Measurements from ENCODE around the gene MDH2. TPM values are rescaled to one million over a fixed set of nuclear protein-coding genes. Genes with fewer than 3 reads are reported as not detected.
"Not testable (repeated sequence)": the region's sequence is repeated elsewhere in the genome, so short reads cannot be mapped to it uniquely, and the experiment has no call there.

Gene MDH2
- total and polyA plus RNA-seq, 10 of the 15 experiments (the other 5 are each of a cell fraction or from before 2014, with no cell fraction given) = 106 to 530 (median 202) TPM

DNA sequence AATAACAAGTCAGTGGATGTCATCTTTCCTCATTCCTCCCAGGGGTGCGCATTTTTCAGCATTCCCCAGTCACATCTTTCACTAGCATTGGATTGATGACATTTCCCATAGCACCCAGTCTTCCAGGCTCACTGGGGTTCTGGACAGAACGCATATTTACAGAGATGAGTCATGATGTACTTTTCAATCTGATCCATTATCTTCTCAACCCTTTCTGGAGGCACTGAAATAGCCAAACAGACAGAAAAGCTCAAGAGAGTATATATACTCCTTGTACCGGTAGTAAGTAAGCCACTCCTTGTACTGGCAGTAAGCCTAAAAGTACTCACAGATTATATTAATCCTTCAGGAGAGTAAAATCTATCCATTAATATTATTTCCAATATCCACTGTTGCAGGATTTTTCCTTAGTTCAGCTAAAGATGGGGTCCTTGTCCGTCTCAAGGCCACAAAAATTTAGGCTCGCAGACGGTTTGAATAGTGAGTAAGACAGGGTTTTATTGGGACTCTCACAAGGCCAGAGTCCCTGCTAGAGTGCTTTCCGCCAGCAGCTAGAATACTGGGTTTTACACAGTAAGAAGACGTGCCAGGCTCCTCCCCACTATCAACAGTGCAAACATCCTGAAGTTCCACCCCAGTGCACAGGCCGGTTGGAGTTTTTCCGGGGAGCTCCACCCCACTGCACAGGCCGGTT lies 60.8 kb downstream of the MDH2 start:
- ATAC-seq = no peak; the same call in 2 of the 3 replicates
- in situ Hi-C loops (cut with MboI) (no loop called here), intact Hi-C loops (cut with micrococcal nuclease; ENCODE audit: unreplicated experiment) (no loop called here)
- no peak for DNase-seq (ENCODE audit: low read depth, low spot score)
- Histone ChIP-seq H3K4me2 (ENCODE audit: control insufficient read depth, insufficient read depth) (no peak overlapping the region), H2AFZ (ENCODE audit: control insufficient read depth, low read depth, low read length) (no peak overlapping the region), H3K9me3 (replicated peaks; ENCODE audit: control insufficient read depth, insufficient read depth, low read length) (no peaks in the 10 kb centered on the region), H3K4me1 (ENCODE audit: control insufficient read depth, insufficient read depth, low read length) (no peaks in the 10 kb centered on the region), H3K36me3 (ENCODE audit: control insufficient read depth in 2 of 2, insufficient read depth in 2 of 2, low read length in 1 of 2) (no peaks in the 10 kb centered on the region), H3K9ac (ENCODE audit: control insufficient read depth, insufficient read depth, low read length) (no peak overlapping the region), H3K4me3 (no peak overlapping the region), H4K20me1 (ENCODE audit: control insufficient read depth, insufficient read depth) (no peaks in the 10 kb centered on the region), H3K27ac (ENCODE audit: control insufficient read depth, insufficient read depth) (no peak overlapping the region), H3K27me3 (replicated peaks in 1 of 2; ENCODE audit: control insufficient read depth in 2 of 2, insufficient read depth in 2 of 2, low read length in 1 of 2) (no peaks in the 10 kb centered on the region), H3K79me2 (ENCODE audit: control insufficient read depth, insufficient read depth, low read length) (no peaks in the 10 kb centered on the region)
- BruUV-seq (replicated peaks) = no TSS peak
- SMC1A ChIA-PET (ENCODE audit: uncharacterized antibody, unreplicated experiment) = no interaction called here
- CTCF ChIA-PET = no interaction called here
- TF ChIP-seq TAF1 (IDR thresholded peaks at IDR 0.05; ENCODE audit: borderline replicate concordance, low read depth, low read length) = no peak
- no peak for TF ChIP-seq BMI1 (IDR thresholded peaks at IDR 0.05; ENCODE audit: borderline replicate concordance)
- no peak for TF ChIP-seq ZBED1 (IDR thresholded peaks at IDR 0.05; ENCODE audit: borderline replicate concordance)
- no peak for TF ChIP-seq SREBF1 (IDR thresholded peaks at IDR 0.05; ENCODE audit: low read length)
- TF ChIP-seq ZNF274 (IDR thresholded peaks at IDR 0.05; ENCODE audit: insufficient read depth, insufficient read length) = no peak
- TF ChIP-seq STAT3 (IDR thresholded peaks at IDR 0.05; ENCODE audit: low read depth, low read length) = no peak
- no peak for TF ChIP-seq NBN (IDR thresholded peaks at IDR 0.05)
- no peak for TF ChIP-seq DPF2 (IDR thresholded peaks at IDR 0.05)
- no peak for TF ChIP-seq EZH2 (IDR thresholded peaks at IDR 0.05; ENCODE audit: borderline replicate concordance, control insufficient read depth, low read depth, low read length)
- no peak for TF ChIP-seq GABPA (IDR thresholded peaks at IDR 0.05; ENCODE audit: low read depth)
- TF ChIP-seq E2F4 (IDR thresholded peaks at IDR 0.05; ENCODE audit: low read depth, low read length) = no peak
- no peak for TF ChIP-seq MEF2A (IDR thresholded peaks at IDR 0.05; ENCODE audit: insufficient read depth, low read depth, low read length)
- TF ChIP-seq TBL1XR1 (IDR thresholded peaks at IDR 0.05; ENCODE audit: low read depth, low read length) = no peak
- TF ChIP-seq, protein P1, sequence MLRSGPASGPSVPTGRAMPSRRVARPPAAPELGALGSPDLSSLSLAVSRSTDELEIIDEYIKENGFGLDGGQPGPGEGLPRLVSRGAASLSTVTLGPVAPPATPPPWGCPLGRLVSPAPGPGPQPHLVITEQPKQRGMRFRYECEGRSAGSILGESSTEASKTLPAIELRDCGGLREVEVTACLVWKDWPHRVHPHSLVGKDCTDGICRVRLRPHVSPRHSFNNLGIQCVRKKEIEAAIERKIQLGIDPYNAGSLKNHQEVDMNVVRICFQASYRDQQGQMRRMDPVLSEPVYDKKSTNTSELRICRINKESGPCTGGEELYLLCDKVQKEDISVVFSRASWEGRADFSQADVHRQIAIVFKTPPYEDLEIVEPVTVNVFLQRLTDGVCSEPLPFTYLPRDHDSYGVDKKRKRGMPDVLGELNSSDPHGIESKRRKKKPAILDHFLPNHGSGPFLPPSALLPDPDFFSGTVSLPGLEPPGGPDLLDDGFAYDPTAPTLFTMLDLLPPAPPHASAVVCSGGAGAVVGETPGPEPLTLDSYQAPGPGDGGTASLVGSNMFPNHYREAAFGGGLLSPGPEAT (IDR thresholded peaks at IDR 0.05; ENCODE audit: low read depth) = no peak
- 34% methylated on average over 11 of the region's 11 CpGs for WGBS (ENCODE audit: insufficient coverage, insufficient replicate concordance, low lambda C conversion rate, missing lambda C conversion rate)
- POLR2A ChIA-PET = no interaction called here
- no peak for FAIRE-seq
- RAD21 ChIA-PET (ENCODE audit: unreplicated experiment) = no interaction called here

- 67% methylated on average over 9 of the region's 9 CpGs for WGBS (ENCODE audit: insufficient coverage, insufficient replicate concordance, low lambda C conversion rate, missing lambda C conversion rate)
- POLR2A ChIA-PET = interaction anchor here (0.6 kb wide), 1 partner anchor 196 kb away, joined by 4 read pairs; no protein-coding TSS in a partner anchor
- H3K27ac ChIP-seq (ENCODE audit: control insufficient read depth, insufficient read depth); H3K4me3 ChIP-seq; ATAC-seq; H3K4me2 ChIP-seq (ENCODE audit: control insufficient read depth, insufficient read depth); BruUV-seq (replicated peaks); H3K4me1 ChIP-seq (ENCODE audit: control insufficient read depth, insufficient read depth, low read length); H3K36me3 ChIP-seq (ENCODE audit: control insufficient read depth in 2 of 2, insufficient read depth in 2 of 2, low read length in 1 of 2); intact Hi-C loops (cut with micrococcal nuclease; ENCODE audit: unreplicated experiment); H3K79me2 ChIP-seq (ENCODE audit: control insufficient read depth, insufficient read depth, low read length); SMC1A ChIA-PET (ENCODE audit: uncharacterized antibody, unreplicated experiment); DNase-seq (ENCODE audit: low read depth, low spot score); H3K9ac ChIP-seq (ENCODE audit: control insufficient read depth, insufficient read depth, low read length); FAIRE-seq; RAD21 ChIA-PET (ENCODE audit: unreplicated experiment); H3K9me3 ChIP-seq (replicated peaks; ENCODE audit: control insufficient read depth, insufficient read depth, low read length); H3K27me3 ChIP-seq (replicated peaks in 1 of 2; ENCODE audit: control insufficient read depth in 2 of 2, insufficient read depth in 2 of 2, low read length in 1 of 2); H4K20me1 ChIP-seq (ENCODE audit: control insufficient read depth, insufficient read depth); CTCF ChIA-PET; in situ Hi-C loops (cut with MboI); H2AFZ ChIP-seq (ENCODE audit: control insufficient read depth, low read depth, low read length): not testable (repeated sequence)
Observed at GRCh38 chr7:76113042-76113630, 65.2 kb downstream of the MDH2 start.
